ENCODE data around the gene CCDC40. TPM values are rescaled to one million over a fixed set of nuclear protein-coding genes. Genes with fewer than 3 reads are reported as not detected.

Gene CCDC40
- total and polyA plus RNA-seq, 2 of the 13 experiments (the other 11 are each of a cell fraction or from before 2014, with no cell fraction given) = 4.1 to 5.5 TPM

- TF ChIP-seq TFE3 (CRISPR knock-in tag; IDR thresholded peaks at IDR 0.05) (0 out of 2 replicates have a peak, but pooled peaks have one; percentile 5), IKZF5 (CRISPR knock-in tag; IDR thresholded peaks at IDR 0.05) (peak; percentile 1; the same call in 1 of the 2 replicates), ERF (CRISPR knock-in tag; IDR thresholded peaks at IDR 0.05) (no peak), FOXA3 (CRISPR knock-in tag; IDR thresholded peaks at IDR 0.05) (no peak), MTERF4 (CRISPR knock-in tag; IDR thresholded peaks at IDR 0.05) (0 out of 2 replicates have a peak, but pooled peaks have one; percentile 42), TARDBP (CRISPR knock-in tag; IDR thresholded peaks at IDR 0.05) (no peak), ZBTB38 (CRISPR knock-in tag; IDR thresholded peaks at IDR 0.05) (peak; percentile 48), ARNT2 (CRISPR knock-in tag; IDR thresholded peaks at IDR 0.05; ENCODE audit: low read depth) (0 out of 2 replicates have a peak, but pooled peaks have one; percentile 66), RFX5 (IDR thresholded peaks at IDR 0.05; ENCODE audit: low read depth, low read length) (0 out of 2 replicates have a peak, but pooled peaks have one; percentile 16)
These were observed 454 bp downstream of the CCDC40 start (continued) for GRCh38 chr17:80036715-80037477.
